HepG2 (cell line): Measurements from ENCODE around the gene INHBE. TPM values are rescaled to one million over a fixed set of nuclear protein-coding genes. Genes with fewer than 3 reads are reported as not detected.

Experiments
- ATAC-seq: fragments of 200-7000 bp; cut with Tn5 transposase; 3 replicates; pipeline ENCODE4 v1.9.1; 2020; ENCODE audit warnings: mild to moderate bottlenecking, moderate library complexity
- BruUV-seq: library from RNA; stranded (reverse); fragments of 400-500 nt; replicated peaks from 2 replicates; lab custom pipeline; 2021; lab: Mats Ljungman, UMichigan
- CTCF ChIA-PET: fragments of 300-600 bp; formaldehyde crosslinking; extraction: SDS; loops from one replicate; lab custom pipeline; 2021; ENCODE audit warnings: low total read pairs, inconsistent platforms, low intra/inter-chr PET ratio; lab: Yijun Ruan, JAX
- POLR2A ChIA-PET: fragments of 350-600 bp; sonication (Branson Sonifier 250); formaldehyde crosslinking; loops from one replicate; lab custom pipeline; 2020; ENCODE audit warnings: antibody characterized with exemption, inconsistent platforms; lab: Yijun Ruan, JAX
- DNase-seq: peaks from one replicate; pipeline ENCODE4 v3.0.0-alpha.2; 2015; ENCODE audit warnings: low spot score
- FAIRE-seq: peaks from 3 replicates; lab custom pipeline; 2011; peaks lifted over from hg19 to GRCh38; lab: Jason Lieb, UNC
- H2AFZ ChIP-seq: one replicate; pipeline ENCODE4 v1.6.1; 2011; ENCODE audit warnings: low read length, inconsistent platforms
- H3K27ac ChIP-seq: fragments of 300-600 bp; 3 replicates; pipeline ENCODE4 v1.8.0; 2011; ENCODE audit warnings: mixed run types, mild to moderate bottlenecking, mixed read lengths, low read length, inconsistent platforms; ENCODE audit not compliant: insufficient read depth; ENCODE audit errors: extremely low read length
- H3K27me3 ChIP-seq, 2 experiments: fragments of 200-600 bp in 1 of 2; 2 replicates in 1 of 2; 3 replicates in 1 of 2; pipeline versions ENCODE4 v1.6.0 to v1.8.0; 2011; ENCODE audit warnings: low read length in 2 of 2, mild to moderate bottlenecking in 2 of 2, moderate library complexity in 2 of 2, inconsistent platforms in 1 of 2; ENCODE audit not compliant: insufficient read depth in 2 of 2, control insufficient read depth in 1 of 2
- H3K36me3 ChIP-seq, 2 experiments: fragments of 200-600 bp in 1 of 2; replicated peaks in 1 of 2; 2 replicates in 1 of 2; 3 replicates in 1 of 2; pipeline versions ENCODE4 v1.5.1 to v1.8.0; 2011; ENCODE audit warnings: low read length in 2 of 2, inconsistent platforms in 1 of 2; ENCODE audit not compliant: insufficient read depth in 2 of 2, control insufficient read depth in 1 of 2
- H3K4me1 ChIP-seq: 2 replicates; pipeline ENCODE4 v1.5.1; 2012; ENCODE audit warnings: low read length, inconsistent platforms; ENCODE audit not compliant: insufficient read depth
- H3K4me2 ChIP-seq: 2 replicates; pipeline ENCODE4 v1.6.0; 2011; ENCODE audit warnings: low read depth, low read length, inconsistent platforms
- H3K4me3 ChIP-seq, 3 experiments: fragments of 200-600 bp in 1 of 3; sonication (generic), shearing (Covaris generic) in 1 of 3; replicated peaks in 1 of 3; 2 replicates each; pipeline ENCODE4 v1.5.1; 2011 to 2016; ENCODE audit warnings: low read length in 3 of 3, inconsistent platforms in 2 of 3, low read depth in 2 of 3, mild to moderate bottlenecking in 2 of 3, control low read depth in 1 of 3, mixed read lengths in 1 of 3; ENCODE audit not compliant: insufficient read depth in 1 of 3
- H3K79me2 ChIP-seq: one replicate; pipeline ENCODE4 v1.6.1; 2011; ENCODE audit warnings: low read length, inconsistent platforms; ENCODE audit not compliant: insufficient read depth
- H3K9ac ChIP-seq: 2 replicates; pipeline ENCODE4 v1.6.0; 2011; ENCODE audit warnings: mild to moderate bottlenecking, low read depth, low read length, inconsistent platforms; ENCODE audit not compliant: insufficient read depth
- H3K9me3 ChIP-seq: 2 replicates; pipeline ENCODE4 v1.5.1; 2012; ENCODE audit warnings: mild to moderate bottlenecking, low read length
- H4K20me1 ChIP-seq: 2 replicates; pipeline ENCODE4 v1.6.0; 2011; ENCODE audit warnings: inconsistent platforms, mild to moderate bottlenecking, low read length, moderate library complexity; ENCODE audit not compliant: insufficient read depth
- CBX1 ChIP-seq: IDR thresholded peaks from one replicate; pipeline ENCODE4 v1.6.1; 2016; ENCODE audit warnings: antibody characterized with exemption, low read depth
- CENPX ChIP-seq: sonication (generic); formaldehyde crosslinking; IDR thresholded peaks from 2 replicates; pipeline ENCODE4 v1.9.0; 2021; ENCODE audit warnings: mild to moderate bottlenecking, missing genetic modification reagents, moderate library complexity
- CREB1 ChIP-seq, 2 experiments: fragments of 450-650 bp in 1 of 2; IDR thresholded peaks; 2 replicates each; pipeline ENCODE4 v1.6.1; 2016 to 2017; ENCODE audit warnings: control low read depth in 1 of 2, mild to moderate bottlenecking in 1 of 2, missing compliant biosample characterization in 1 of 2, missing genetic modification characterization in 1 of 2
- DR1 ChIP-seq: sonication (generic); formaldehyde crosslinking; IDR thresholded peaks from 2 replicates; pipeline ENCODE4 v1.8.0; 2021; ENCODE audit warnings: mild to moderate bottlenecking, missing genetic modification reagents, inconsistent platforms
- EZH2 ChIP-seq: conservative IDR thresholded peaks from 2 replicates; pipeline ENCODE4 v1.6.1; 2012; ENCODE audit warnings: mild to moderate bottlenecking, low read depth, low read length, moderate library complexity
- PATZ1 ChIP-seq: sonication (generic); formaldehyde crosslinking; IDR thresholded peaks from 2 replicates; pipeline ENCODE4 v1.4.0; 2020; ENCODE audit warnings: missing genetic modification reagents
- SIN3B ChIP-seq: fragments of 150-350 bp; IDR thresholded peaks from 2 replicates; pipeline ENCODE4 v1.6.1; 2014; ENCODE audit warnings: low read length
- ZBTB7B ChIP-seq: sonication (generic); formaldehyde crosslinking; IDR thresholded peaks from 2 replicates; pipeline ENCODE4 v1.4.0; 2020; ENCODE audit warnings: missing genetic modification reagents
- ZNF180 ChIP-seq: sonication (generic); formaldehyde crosslinking; IDR thresholded peaks from 2 replicates; pipeline ENCODE4 v1.4.0; 2020; ENCODE audit warnings: low read depth, missing genetic modification reagents, borderline replicate concordance
- ZNF652 ChIP-seq: IDR thresholded peaks from 2 replicates; pipeline ENCODE4 v1.6.1; 2016; ENCODE audit warnings: low read depth, borderline replicate concordance
- ZNF879 ChIP-seq: sonication (generic); formaldehyde crosslinking; IDR thresholded peaks from 2 replicates; pipeline ENCODE4 v1.8.1; 2023; ENCODE audit warnings: missing genetic modification reagents
- WGBS: methylation state at CpG from one replicate; pipeline ENCODE4 v1.1.6; 2017; ENCODE audit warnings: low lambda C conversion rate; 5-methylcytosine and 5-hydroxymethylcytosine counted together
- in situ Hi-C: cut with HindIII; loops from 2 replicates; pipeline ENCODE4 v1.10.0; 2017; ENCODE audit warnings: low pct_unique_long_range_greater_than_20kb; ENCODE audit not compliant: extremely low pct_ligation_motif_present
- intact Hi-C: fragments of 100-400 bp; cut with micrococcal nuclease; formaldehyde crosslinking; loops from one replicate; pipeline ENCODE4 v1.10.0; 2022; ENCODE audit not compliant: unreplicated experiment
- polyA plus RNA-seq, 8 experiments: library from polyadenylated mRNA; depleted of rRNA in 3 of 8; stranded (reverse) in 7 of 8; unstranded in 1 of 8; fragments of >200 nt; fragmentation: Illumina TruSeq in 4 of 8; extraction: Trizol in 4 of 8; gene quantifications; 2 replicates each; pipeline versions ENCODE4 v1.2.1 to v1.2.3, GENCODE V29; 2011 to 2016; ENCODE audit warnings: low read depth in 4 of 8, missing spikeins in 1 of 8, mixed read lengths in 1 of 8; ENCODE audit not compliant: insufficient read depth in 1 of 8
- total RNA-seq, 5 experiments: library from RNA; depleted of rRNA; stranded (reverse); fragments of >200 nt; fragmentation: Illumina TruSeq; extraction: Trizol; gene quantifications; 2 replicates each; pipeline ENCODE4 v1.2.3, GENCODE V29; 2016; ENCODE audit warnings: low read depth in 1 of 5

Gene INHBE
- total and polyA plus RNA-seq, 2 of the 13 experiments (the other 11 are each of a cell fraction or from before 2014, with no cell fraction given) = 17.0 to 32.0 TPM

- CTCF ChIA-PET = interaction anchor here (0.5 kb wide), 1 partner anchor 180 kb away, joined by 3 read pairs; no protein-coding TSS in a partner anchor
- peaks cover 62% of the 10 kb centered on the region for H3K4me1 ChIP-seq
- H3K4me3 ChIP-seq = peak overlapping the region; percentile 53 to 94 (median 68)
- in situ Hi-C loops (no loop called here), intact Hi-C loops (no loop called here)
- H3K27ac ChIP-seq = no peak overlapping the region
- H3K27me3 ChIP-seq = peaks cover 0 to 26% of the 10 kb centered on the region in 2 experiments; a peak in 2 of 5 replicates
- BruUV-seq = no TSS peak
- H3K36me3 ChIP-seq = no peaks in the 10 kb centered on the region
- H3K4me2 ChIP-seq = peak overlapping the region; percentile 99
- POLR2A ChIA-PET = interaction anchor here (0.6 to 1.0 kb wide), 2 partner anchors 21 to 60 kb away, joined by 3 to 5 read pairs; no protein-coding TSS in a partner anchor
- H3K79me2 ChIP-seq = peaks cover 10% of the 10 kb centered on the region
- peak overlapping the region; percentile 34; the same call in 1 of the 2 replicates for H3K9ac ChIP-seq
- TF ChIP-seq DR1 (CRISPR knock-in tag) = no peak
- 0 out of 2 replicates have a peak, but pooled peaks have one; percentile 39 for TF ChIP-seq ZBTB7B (CRISPR knock-in tag)
- TF ChIP-seq EZH2 = 0 out of 2 replicates have a peak, but pooled peaks have one; percentile 37
- DNase-seq (no peak), FAIRE-seq (no peak), ATAC-seq (no peak)
- H2AFZ ChIP-seq = no peak overlapping the region
- H4K20me1 ChIP-seq = no peaks in the 10 kb centered on the region
- WGBS = 5% methylated on average over 7 of the region's 19 CpGs
- no peaks in the 10 kb centered on the region for H3K9me3 ChIP-seq
These were observed 5.8 kb downstream of the INHBE start for GRCh38 chr12:57460841-57461275.

- WGBS = 3% methylated on average over 30 of the region's 32 CpGs
These were observed 6.3 kb downstream of the INHBE start for GRCh38 chr12:57461276-57461916.

More at GRCh38 chr12:57461276-57461916, 6.3 kb downstream of the INHBE start:
- intact Hi-C loops (no loop called here), in situ Hi-C loops (no loop called here)
- no TSS peak for BruUV-seq
- Histone ChIP-seq H3K27me3 (peaks cover 0 to 28% of the 10 kb centered on the region in 2 experiments; a peak in 3 of 5 replicates), H3K9me3 (no peaks in the 10 kb centered on the region), H3K4me3 (peak overlapping the region; percentile 53 to 94 (median 68)), H3K36me3 (no peaks in the 10 kb centered on the region), H3K27ac (no peak overlapping the region), H3K4me1 (peaks cover 60% of the 10 kb centered on the region), H2AFZ (no peak overlapping the region), H3K9ac (peak overlapping the region; percentile 39; the same call in 1 of the 2 replicates), H3K79me2 (peaks cover 4% of the 10 kb centered on the region), H3K4me2 (peak overlapping the region; percentile 99), H4K20me1 (no peaks in the 10 kb centered on the region)
- no peak for DNase-seq
- ChIA-PET POLR2A (interaction anchor here (1.0 to 1.3 kb wide), 2 partner anchors 58 to 59 kb away, joined by 3 to 5 read pairs; no protein-coding TSS in a partner anchor), CTCF (interaction anchor here (1.2 kb wide), 1 partner anchor 198 kb away, joined by 4 read pairs; no protein-coding TSS in a partner anchor)
- TF ChIP-seq CBX1 = no peak
- TF ChIP-seq CENPX (CRISPR knock-in tag) = no peak
- TF ChIP-seq PATZ1 (CRISPR knock-in tag) = peak; percentile 51; the same call in 1 of the 2 replicates
- peak; percentile 63; the same call in 1 of the 2 replicates for TF ChIP-seq ZNF652 (CRISPR knock-in tag)
- TF ChIP-seq SIN3B = no peak
- TF ChIP-seq ZNF879 = no peak
- no peak for TF ChIP-seq ZNF180 (CRISPR knock-in tag)
- TF ChIP-seq CREB1 (IDR thresholded peaks at IDR 0.05) = 0 out of 2 replicates have a peak, but pooled peaks have one; percentile 31
- TF ChIP-seq CREB1 (CRISPR knock-in tag; IDR thresholded peaks at IDR 0.05) = no peak
- no peak for ATAC-seq
- no peak for FAIRE-seq
